Measurements from ENCODE around the gene SENP2. TPM values are rescaled to one million over a fixed set of nuclear protein-coding genes. Genes with fewer than 3 reads are reported as not detected.
A peak's percentile ranks its signal among the peaks of the same experiment; 100 is the strongest.

SENP2 gene
- total and polyA plus RNA-seq, 4 experiments from 2014 or later = 11.5 to 54.3 (median 33.1) TPM

- Histone ChIP-seq H3K4me1 (ENCODE audit: insufficient read depth, low read length) (no peaks in the 10 kb centered on the region), H3K36me3 (ENCODE audit: insufficient read depth, low read length) (peaks cover 29% of the 10 kb centered on the region), H3K4me3 (ENCODE audit: low read length in 2 of 2) (no peak overlapping the region), H3K27me3 (ENCODE audit: insufficient read depth, low read length) (no peaks in the 10 kb centered on the region), H3K9me3 (ENCODE audit: control insufficient read depth in 1 of 2, low read length in 2 of 2) (no peaks in the 10 kb centered on the region), H3K27ac (ENCODE audit: low read depth, low read length) (no peak overlapping the region)
- ChIA-PET POLR2A (ENCODE audit: partially characterized antibody) (no interaction called here), CTCF (ENCODE audit: partially characterized antibody) (interaction anchor here (1.6 kb wide), 1 partner anchor 36 kb away, joined by 4 read pairs; no protein-coding TSS in a partner anchor)
- Mint-ChIP-seq H3K27ac (peak overlapping the region in 1 of 7 donors; percentile 53), H3K9me3 (no peaks in the 10 kb centered on the region), H3K36me3 (peaks cover 28 to 48% of the 10 kb centered on the region in 2 donors), H3K4me3 (no peak overlapping the region), H3K4me1 (no peaks in the 10 kb centered on the region), H3K27me3 (no peaks in the 10 kb centered on the region)
- intact Hi-C loops (cut with micrococcal nuclease) = no loop called here
- no peak for DNase-seq
These were observed 38.0 kb downstream of the SENP2 start for GRCh38 chr3:185623939-185624665.

- H3K27ac ChIP-seq (ENCODE audit: low read depth, low read length) = no peak overlapping the region
These were observed 39.7 kb downstream of the SENP2 start for GRCh38 chr3:185625784-185626183.

GRCh38 chr3:185629554-185630181 lies 43.6 kb downstream of the SENP2 start:
- Histone ChIP-seq H3K27me3 (ENCODE audit: insufficient read depth, low read length) (no peaks in the 10 kb centered on the region), H3K9me3 (ENCODE audit: control insufficient read depth in 1 of 2, low read length in 2 of 2) (no peaks in the 10 kb centered on the region), H3K36me3 (ENCODE audit: insufficient read depth, low read length) (peaks cover 13% of the 10 kb centered on the region), H3K4me1 (ENCODE audit: insufficient read depth, low read length) (no peaks in the 10 kb centered on the region), H3K4me3 (ENCODE audit: low read length in 2 of 2) (no peak overlapping the region), H3K27ac (ENCODE audit: low read depth, low read length) (no peak overlapping the region)
- DNase-seq = no peak
- Mint-ChIP-seq H3K36me3 (peaks cover 29 to 55% of the 10 kb centered on the region in 2 donors), H3K4me3 (no peak overlapping the region), H3K27me3 (no peaks in the 10 kb centered on the region), H3K4me1 (peaks cover 0 to 5% (median 3%) of the 10 kb centered on the region in 4 donors), H3K9me3 (no peaks in the 10 kb centered on the region), H3K27ac (peak overlapping the region in 3 of 7 donors; percentile 4 to 38 (median 13))
- CTCF ChIA-PET (ENCODE audit: partially characterized antibody) = no interaction called here
- POLR2A ChIA-PET (ENCODE audit: partially characterized antibody) = no interaction called here
- intact Hi-C loops (cut with micrococcal nuclease) = no loop called here

More at GRCh38 chr3:185625784-185626183, 39.7 kb downstream of the SENP2 start:
- ChIA-PET CTCF (ENCODE audit: partially characterized antibody) (no interaction called here), POLR2A (ENCODE audit: partially characterized antibody) (no interaction called here)
- H3K27ac Mint-ChIP-seq = peak overlapping the region in 1 of 7 donors; percentile 17
- no peaks in the 10 kb centered on the region for H3K27me3 Mint-ChIP-seq
- intact Hi-C loops (cut with micrococcal nuclease) = no loop called here
- Histone ChIP-seq H3K4me3 (ENCODE audit: low read length in 2 of 2) (no peak overlapping the region), H3K27me3 (ENCODE audit: insufficient read depth, low read length) (no peaks in the 10 kb centered on the region), H3K4me1 (ENCODE audit: insufficient read depth, low read length) (no peaks in the 10 kb centered on the region), H3K9me3 (ENCODE audit: control insufficient read depth in 1 of 2, low read length in 2 of 2) (no peaks in the 10 kb centered on the region), H3K36me3 (ENCODE audit: insufficient read depth, low read length) (peaks cover 24% of the 10 kb centered on the region)
- peaks cover 36 to 60% of the 10 kb centered on the region in 2 donors for H3K36me3 Mint-ChIP-seq
- H3K4me1 Mint-ChIP-seq = no peaks in the 10 kb centered on the region
- no peaks in the 10 kb centered on the region for H3K9me3 Mint-ChIP-seq
- H3K4me3 Mint-ChIP-seq = no peak overlapping the region
- no peak for DNase-seq

- CTCF ChIA-PET (ENCODE audit: partially characterized antibody) = no interaction called here
- H3K4me3 Mint-ChIP-seq = no peak overlapping the region
These were observed 44.1 kb downstream of the SENP2 start for GRCh38 chr3:185630182-185630622.

GRCh38 chr3:185631108-185631507 lies 45.0 kb downstream of the SENP2 start:
- Histone ChIP-seq H3K4me1 (ENCODE audit: insufficient read depth, low read length) (no peaks in the 10 kb centered on the region), H3K36me3 (ENCODE audit: insufficient read depth, low read length) (peaks cover 5% of the 10 kb centered on the region), H3K27ac (ENCODE audit: low read depth, low read length) (no peak overlapping the region), H3K4me3 (ENCODE audit: low read length in 2 of 2) (no peak overlapping the region), H3K9me3 (ENCODE audit: control insufficient read depth in 1 of 2, low read length in 2 of 2) (no peaks in the 10 kb centered on the region), H3K27me3 (ENCODE audit: insufficient read depth, low read length) (no peaks in the 10 kb centered on the region)
- Mint-ChIP-seq H3K27me3 (no peaks in the 10 kb centered on the region), H3K4me3 (no peak overlapping the region), H3K27ac (no peak overlapping the region), H3K4me1 (peaks cover 0 to 5% (median 3%) of the 10 kb centered on the region in 4 donors), H3K9me3 (no peaks in the 10 kb centered on the region), H3K36me3 (peaks cover 26 to 43% of the 10 kb centered on the region in 2 donors)
- ChIA-PET POLR2A (ENCODE audit: partially characterized antibody) (no interaction called here), CTCF (ENCODE audit: partially characterized antibody) (no interaction called here)
- DNase-seq = no peak
- intact Hi-C loops (cut with micrococcal nuclease) = no loop called here

More at GRCh38 chr3:185630182-185630622, 44.1 kb downstream of the SENP2 start:
- H3K4me3 ChIP-seq (ENCODE audit: low read length in 2 of 2) = no peak overlapping the region
- no peaks in the 10 kb centered on the region for H3K27me3 ChIP-seq (ENCODE audit: insufficient read depth, low read length)
- Mint-ChIP-seq H3K27me3 (no peaks in the 10 kb centered on the region), H3K27ac (peak overlapping the region in 4 of 7 donors; percentile 4 to 37 (median 20)), H3K9me3 (no peaks in the 10 kb centered on the region), H3K4me1 (peaks cover 0 to 5% (median 3%) of the 10 kb centered on the region in 4 donors), H3K36me3 (peaks cover 26 to 52% of the 10 kb centered on the region in 2 donors)
- intact Hi-C loops (cut with micrococcal nuclease) = no loop called here
- DNase-seq = no peak
- no peaks in the 10 kb centered on the region for H3K9me3 ChIP-seq (ENCODE audit: control insufficient read depth in 1 of 2, low read length in 2 of 2)
- peaks cover 13% of the 10 kb centered on the region for H3K36me3 ChIP-seq (ENCODE audit: insufficient read depth, low read length)
- POLR2A ChIA-PET (ENCODE audit: partially characterized antibody) = no interaction called here
- no peak overlapping the region for H3K27ac ChIP-seq (ENCODE audit: low read depth, low read length)
- H3K4me1 ChIP-seq (ENCODE audit: insufficient read depth, low read length) = no peaks in the 10 kb centered on the region

GRCh38 chr3:185631508-185632206 lies 45.6 kb downstream of the SENP2 start:
- Mint-ChIP-seq H3K4me1 (peaks cover 0 to 5% (median 3%) of the 10 kb centered on the region in 4 donors), H3K4me3 (no peak overlapping the region), H3K9me3 (no peaks in the 10 kb centered on the region), H3K36me3 (peaks cover 26 to 41% of the 10 kb centered on the region in 2 donors), H3K27me3 (no peaks in the 10 kb centered on the region), H3K27ac (no peak overlapping the region)
- intact Hi-C loops (cut with micrococcal nuclease) = no loop called here
- Histone ChIP-seq H3K9me3 (ENCODE audit: control insufficient read depth in 1 of 2, low read length in 2 of 2) (no peaks in the 10 kb centered on the region), H3K4me3 (ENCODE audit: low read length in 2 of 2) (no peak overlapping the region), H3K36me3 (ENCODE audit: insufficient read depth, low read length) (peaks cover 3% of the 10 kb centered on the region), H3K27me3 (ENCODE audit: insufficient read depth, low read length) (no peaks in the 10 kb centered on the region), H3K27ac (ENCODE audit: low read depth, low read length) (no peak overlapping the region), H3K4me1 (ENCODE audit: insufficient read depth, low read length) (no peaks in the 10 kb centered on the region)
- CTCF ChIA-PET (ENCODE audit: partially characterized antibody) = no interaction called here
- POLR2A ChIA-PET (ENCODE audit: partially characterized antibody) = no interaction called here
- no peak for DNase-seq

GRCh38 chr3:185632996-185633395 lies 46.9 kb downstream of the SENP2 start:
- DNase-seq = no peak
- POLR2A ChIA-PET (ENCODE audit: partially characterized antibody) = interaction anchor here (0.7 kb wide), 1 partner anchor 615 kb away, joined by 3 read pairs; no protein-coding TSS in a partner anchor
- CTCF ChIA-PET (ENCODE audit: partially characterized antibody) = no interaction called here
- Histone ChIP-seq H3K9me3 (ENCODE audit: control insufficient read depth in 1 of 2, low read length in 2 of 2) (no peaks in the 10 kb centered on the region), H3K4me3 (ENCODE audit: low read length in 2 of 2) (no peak overlapping the region), H3K4me1 (ENCODE audit: insufficient read depth, low read length) (no peaks in the 10 kb centered on the region), H3K27ac (ENCODE audit: low read depth, low read length) (no peak overlapping the region), H3K27me3 (ENCODE audit: insufficient read depth, low read length) (no peaks in the 10 kb centered on the region), H3K36me3 (ENCODE audit: insufficient read depth, low read length) (no peaks in the 10 kb centered on the region)
- intact Hi-C loops (cut with micrococcal nuclease) = no loop called here
- peak overlapping the region in 3 of 7 donors; percentile 1 to 60 (median 18) for H3K27ac Mint-ChIP-seq
- H3K27me3 Mint-ChIP-seq = no peaks in the 10 kb centered on the region
- no peak overlapping the region for H3K4me3 Mint-ChIP-seq
- H3K36me3 Mint-ChIP-seq = peaks cover 17 to 34% of the 10 kb centered on the region in 2 donors
- H3K9me3 Mint-ChIP-seq = no peaks in the 10 kb centered on the region
- peaks cover 0 to 5% (median 3%) of the 10 kb centered on the region in 4 donors for H3K4me1 Mint-ChIP-seq
